Measurements from ENCODE around the gene GNPDA1. TPM values are rescaled to one million over a fixed set of nuclear protein-coding genes. Genes with fewer than 3 reads are reported as not detected.

GNPDA1 gene
- total RNA-seq, 4 donors from 2014 or later, result 15.0 to 34.4 (median 24.3) TPM

GRCh38 chr5:142017832-142018427, 5.1 kb upstream of the GNPDA1 start:
- peaks cover 28% of the 10 kb centered on the region for H3K4me1 ChIP-seq
- 91% methylated on average over 5 of the region's 5 CpGs for WGBS
- DNase-seq (ENCODE audit: low spot score in 2 of 2), result no peak
- H3K4me3 ChIP-seq, result no peak overlapping the region
- H3K27ac ChIP-seq, result no peak overlapping the region
- no peaks in the 10 kb centered on the region for H3K36me3 ChIP-seq
- TF ChIP-seq, protein P1, sequence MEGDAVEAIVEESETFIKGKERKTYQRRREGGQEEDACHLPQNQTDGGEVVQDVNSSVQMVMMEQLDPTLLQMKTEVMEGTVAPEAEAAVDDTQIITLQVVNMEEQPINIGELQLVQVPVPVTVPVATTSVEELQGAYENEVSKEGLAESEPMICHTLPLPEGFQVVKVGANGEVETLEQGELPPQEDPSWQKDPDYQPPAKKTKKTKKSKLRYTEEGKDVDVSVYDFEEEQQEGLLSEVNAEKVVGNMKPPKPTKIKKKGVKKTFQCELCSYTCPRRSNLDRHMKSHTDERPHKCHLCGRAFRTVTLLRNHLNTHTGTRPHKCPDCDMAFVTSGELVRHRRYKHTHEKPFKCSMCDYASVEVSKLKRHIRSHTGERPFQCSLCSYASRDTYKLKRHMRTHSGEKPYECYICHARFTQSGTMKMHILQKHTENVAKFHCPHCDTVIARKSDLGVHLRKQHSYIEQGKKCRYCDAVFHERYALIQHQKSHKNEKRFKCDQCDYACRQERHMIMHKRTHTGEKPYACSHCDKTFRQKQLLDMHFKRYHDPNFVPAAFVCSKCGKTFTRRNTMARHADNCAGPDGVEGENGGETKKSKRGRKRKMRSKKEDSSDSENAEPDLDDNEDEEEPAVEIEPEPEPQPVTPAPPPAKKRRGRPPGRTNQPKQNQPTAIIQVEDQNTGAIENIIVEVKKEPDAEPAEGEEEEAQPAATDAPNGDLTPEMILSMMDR (IDR thresholded peaks at IDR 0.05), result no peak
- TF ChIP-seq POLR2A (IDR thresholded peaks at IDR 0.05) (no peak), EP300 (IDR thresholded peaks at IDR 0.05) (no peak)
- no peaks in the 10 kb centered on the region for H3K27me3 ChIP-seq
- H3K9me3 ChIP-seq, result peaks cover 5% of the 10 kb centered on the region

DNA sequence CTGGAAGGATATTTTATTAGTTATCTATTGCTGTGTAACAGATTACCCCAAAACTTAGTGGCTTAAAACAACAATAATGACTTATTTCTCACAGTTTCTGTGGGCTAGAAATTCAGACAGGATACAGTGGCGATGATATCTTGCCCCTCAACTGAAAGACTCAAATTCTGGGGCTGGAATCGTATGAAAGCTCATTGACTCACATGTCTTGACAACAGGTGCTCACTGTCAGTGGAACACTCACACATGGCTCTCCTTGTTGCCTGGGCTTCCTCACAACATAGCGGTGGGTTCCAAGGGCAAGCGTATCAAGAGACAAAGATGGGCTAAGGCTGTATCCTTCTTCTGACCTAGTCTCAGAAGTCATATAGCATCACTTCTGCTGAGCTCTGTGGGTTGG, 3.7 kb upstream of the GNPDA1 start:
- no peak overlapping the region for H3K27ac ChIP-seq
- H3K9me3 ChIP-seq, result peaks cover 5% of the 10 kb centered on the region
- no peaks in the 10 kb centered on the region for H3K36me3 ChIP-seq
- WGBS, result 85% methylated on average over 4 of the region's 4 CpGs
- no peaks in the 10 kb centered on the region for H3K27me3 ChIP-seq
- DNase-seq (ENCODE audit: low spot score in 2 of 2), result no peak
- H3K4me3 ChIP-seq, result no peak overlapping the region
- TF ChIP-seq POLR2AphosphoS5 (IDR thresholded peaks at IDR 0.05), result no peak
- TF ChIP-seq, protein P1 (IDR thresholded peaks at IDR 0.05), result no peak
- no peak for TF ChIP-seq POLR2A (IDR thresholded peaks at IDR 0.05)
- no peak for TF ChIP-seq EP300 (IDR thresholded peaks at IDR 0.05)
- peaks cover 34% of the 10 kb centered on the region for H3K4me1 ChIP-seq

DNA sequence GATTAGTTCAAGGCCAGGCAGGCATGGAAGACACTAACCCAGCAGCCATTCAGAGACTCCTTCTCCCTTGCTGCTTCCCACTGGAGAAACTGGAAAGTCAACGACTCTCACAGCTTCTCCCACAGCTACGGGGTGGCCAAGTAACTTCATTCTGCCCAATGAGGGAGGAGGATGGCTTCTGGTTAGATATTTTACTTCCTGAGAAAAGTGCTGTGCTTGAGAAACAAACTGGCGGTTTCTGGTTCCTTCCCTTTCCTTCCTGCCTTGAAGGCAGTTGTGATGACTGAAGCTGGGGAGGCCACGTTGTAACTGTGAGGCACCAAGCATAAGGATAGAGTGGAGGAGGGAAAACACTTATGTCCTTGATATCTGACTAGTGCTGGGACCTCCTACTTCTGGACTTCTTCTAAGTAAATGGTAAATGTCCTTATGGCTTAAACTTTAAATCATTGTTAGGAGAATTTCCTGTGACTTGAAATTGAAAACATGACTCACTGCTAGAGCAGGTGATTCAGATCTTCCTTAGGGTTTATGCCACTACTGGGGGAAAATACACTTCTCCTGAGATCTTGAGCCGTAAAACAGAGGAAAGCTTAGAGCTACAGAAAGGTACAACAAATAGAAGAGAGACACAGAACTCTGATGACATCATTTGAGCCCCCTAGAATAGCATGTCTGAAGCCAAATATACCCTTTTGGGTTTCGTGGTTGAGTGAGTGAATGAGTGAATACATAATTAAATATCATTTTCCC, 3.1 kb upstream of the GNPDA1 start:
- Histone ChIP-seq H3K27ac (peak overlapping the region; percentile 14), H3K27me3 (no peaks in the 10 kb centered on the region), H3K9me3 (peaks cover 5% of the 10 kb centered on the region), H3K36me3 (no peaks in the 10 kb centered on the region), H3K4me3 (no peak overlapping the region), H3K4me1 (peaks cover 34% of the 10 kb centered on the region)
- TF ChIP-seq EP300 (IDR thresholded peaks at IDR 0.05), result no peak
- TF ChIP-seq POLR2AphosphoS5 (IDR thresholded peaks at IDR 0.05), result no peak
- TF ChIP-seq POLR2A (IDR thresholded peaks at IDR 0.05), result no peak
- TF ChIP-seq, protein P1 (IDR thresholded peaks at IDR 0.05), result no peak
- DNase-seq (ENCODE audit: low spot score in 2 of 2), result no peak
- WGBS, result 58% methylated on average over 6 of the region's 6 CpGs

DNA sequence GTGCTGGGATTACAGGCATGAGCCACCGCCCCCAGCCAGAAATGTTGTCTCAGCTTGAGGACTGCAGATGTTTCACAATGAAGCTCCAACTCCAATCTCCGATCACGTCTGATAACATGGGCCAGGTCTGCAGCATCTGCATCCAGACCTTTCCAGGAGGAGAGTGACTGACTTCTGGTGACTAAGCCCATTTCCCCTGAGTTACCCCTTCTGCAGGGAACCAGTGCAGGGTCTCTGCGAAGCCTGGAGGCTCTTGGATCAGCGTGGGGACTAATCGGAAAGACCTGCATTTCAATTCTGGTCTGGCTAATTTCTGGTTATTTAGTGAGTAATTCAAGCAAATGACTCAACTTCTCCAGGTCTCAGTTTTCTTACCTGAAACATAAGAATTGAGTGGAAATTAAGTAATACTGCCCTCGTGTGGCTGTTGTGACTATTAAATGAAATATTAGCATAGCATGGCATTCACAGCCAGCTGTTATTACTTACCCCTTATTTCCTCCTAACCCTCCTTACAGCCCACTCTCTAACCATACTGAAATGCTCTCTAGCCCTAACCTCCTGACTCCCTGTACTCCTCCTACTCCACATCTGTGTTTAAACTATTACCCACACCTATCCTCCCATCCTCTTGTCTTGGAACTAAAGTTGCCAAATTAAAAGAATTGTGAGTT, 2.2 kb upstream of the GNPDA1 start:
- H3K4me1 ChIP-seq, result peaks cover 34% of the 10 kb centered on the region
- no peaks in the 10 kb centered on the region for H3K9me3 ChIP-seq
- no peak overlapping the region for H3K4me3 ChIP-seq
- TF ChIP-seq POLR2AphosphoS5 (IDR thresholded peaks at IDR 0.05), result no peak
- TF ChIP-seq, protein P1 (IDR thresholded peaks at IDR 0.05), result peak; percentile 27 to 30
- no peaks in the 10 kb centered on the region for H3K27me3 ChIP-seq
- no peak overlapping the region for H3K27ac ChIP-seq
- WGBS, result 58% methylated on average over 7 of the region's 7 CpGs
- no peaks in the 10 kb centered on the region for H3K36me3 ChIP-seq
- no peak for DNase-seq (ENCODE audit: low spot score in 2 of 2)

Data from suprapubic skin (tissue), 4 donors.